TTC549 (cell line): ENCODE measurements around the gene SLC7A6OS.

ENCODE experiments used
- FAIRE-seq: peaks from 2 replicates; lab custom pipeline; 2012; peaks lifted over from hg19 to GRCh38; lab: Jason Lieb, UNC

Gene SLC7A6OS

DNA sequence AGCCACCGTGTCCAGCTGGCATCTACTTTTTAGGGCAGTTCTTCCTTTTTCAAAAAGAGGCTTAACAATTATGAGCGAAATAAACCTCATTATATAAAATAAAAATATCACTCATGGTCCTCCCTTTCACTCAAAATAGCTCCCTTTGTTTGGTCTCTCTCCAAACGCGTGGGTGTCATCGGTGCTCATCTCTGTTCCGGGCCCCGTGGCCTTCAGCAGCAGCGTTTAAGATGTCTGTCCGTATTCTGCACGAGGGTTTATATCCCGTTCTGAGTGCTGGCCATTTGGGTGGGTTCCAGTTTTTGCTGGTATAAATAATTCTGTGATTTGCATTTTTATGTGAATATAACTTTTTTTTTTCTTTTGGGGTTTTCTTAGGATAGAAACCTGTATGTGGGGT lies 33.5 kb upstream of the SLC7A6OS start:
- no peak for FAIRE-seq

DNA sequence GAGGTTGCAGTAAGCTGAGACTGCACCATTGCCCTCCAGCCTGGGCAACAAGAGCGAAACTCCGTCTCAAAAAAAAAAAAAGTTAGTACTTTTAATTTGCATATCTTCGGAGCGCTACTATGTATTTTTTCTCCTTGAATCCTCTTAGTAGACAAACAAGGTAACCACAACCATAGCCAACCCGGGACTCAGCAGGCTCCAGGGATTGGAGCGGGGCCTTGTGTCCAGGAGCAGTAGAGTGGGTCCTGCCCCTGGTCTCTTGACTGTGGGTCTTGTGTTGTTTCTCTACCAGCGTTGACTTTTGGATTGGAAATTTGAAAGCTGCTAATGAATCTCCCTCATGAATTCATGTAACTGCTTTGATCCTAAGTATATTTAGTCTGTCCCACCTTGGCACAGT lies 32.4 kb upstream of the SLC7A6OS start:
- no peak for FAIRE-seq

DNA sequence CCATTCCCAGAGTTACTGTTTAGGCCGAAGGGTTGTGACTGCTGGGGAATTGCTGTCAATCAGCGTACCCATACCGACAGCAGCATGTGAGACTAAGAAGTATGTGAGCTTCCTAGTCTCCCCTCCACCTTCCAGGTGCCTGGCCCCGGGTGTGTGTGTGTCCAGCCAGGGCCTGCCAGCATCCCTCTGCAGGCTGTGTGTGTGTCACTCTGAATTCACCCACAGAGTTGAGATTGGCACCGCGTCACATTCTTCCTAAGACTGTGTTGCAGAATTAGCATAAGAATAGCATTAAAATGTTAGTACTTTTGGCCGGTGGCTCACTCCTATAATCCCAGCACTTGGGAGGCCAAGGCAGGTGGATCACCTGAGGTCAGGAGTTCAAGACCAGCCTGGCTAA lies 31.9 kb upstream of the SLC7A6OS start:
- FAIRE-seq: no peak

DNA sequence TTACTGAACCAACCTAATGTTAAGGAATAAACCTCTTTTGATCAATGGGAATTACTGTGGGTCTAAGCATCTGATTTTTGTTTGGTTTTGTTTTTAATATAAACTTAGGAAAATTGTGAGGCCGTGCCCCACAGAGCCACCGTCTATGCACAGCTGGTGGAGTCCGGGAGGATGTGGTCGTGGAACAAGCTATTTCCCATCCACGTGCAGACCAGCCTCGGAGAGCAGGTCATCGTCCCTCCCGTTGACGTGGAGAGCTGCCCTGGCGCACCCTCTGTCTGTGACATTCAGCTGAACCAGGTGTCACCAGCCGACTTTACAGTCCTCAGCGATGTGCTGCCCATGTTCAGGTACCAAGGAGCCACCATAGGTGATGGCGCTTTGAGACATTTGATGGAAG lies 28.5 kb upstream of the SLC7A6OS start:
- FAIRE-seq: no peak

DNA sequence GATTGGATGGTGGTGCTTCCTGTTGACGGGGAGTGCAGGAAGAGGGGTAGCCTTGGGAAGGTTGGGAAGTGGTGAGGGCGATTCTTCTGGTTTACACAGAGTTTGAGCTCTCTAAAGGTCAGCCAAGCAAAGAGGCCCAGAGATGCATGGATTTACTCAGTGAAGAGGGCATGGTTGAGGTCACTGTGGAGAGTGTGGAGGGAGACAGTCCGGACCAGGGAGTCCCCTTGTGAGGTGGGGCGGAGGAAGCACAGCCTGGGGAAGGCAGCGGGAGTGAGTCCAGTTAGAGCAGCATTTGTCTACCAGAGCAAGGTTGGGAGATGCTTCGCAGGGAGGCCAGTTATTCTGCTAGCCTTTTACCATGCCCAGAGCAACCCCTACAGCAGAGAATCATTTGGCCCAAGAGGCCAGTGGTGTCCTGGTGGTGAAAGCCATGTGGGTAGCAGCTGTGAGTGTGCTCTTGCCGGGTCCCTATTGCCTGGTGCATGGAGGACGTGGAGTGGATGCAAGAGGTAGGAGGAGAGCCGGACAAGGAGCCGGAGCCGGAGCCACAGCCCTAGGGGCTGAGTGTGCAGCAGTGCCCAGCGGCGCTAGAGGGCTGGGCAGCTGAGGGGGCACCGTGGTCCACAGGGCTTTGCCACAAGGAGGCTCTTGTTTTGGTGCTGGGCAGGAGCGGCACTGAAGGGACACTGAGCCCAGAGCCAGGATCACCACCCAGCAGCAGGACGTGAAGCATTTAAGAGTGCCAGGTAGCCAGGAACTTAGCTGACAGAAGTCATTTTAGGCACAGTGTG lies 27.8 kb upstream of the SLC7A6OS start:
- FAIRE-seq: no peak

DNA sequence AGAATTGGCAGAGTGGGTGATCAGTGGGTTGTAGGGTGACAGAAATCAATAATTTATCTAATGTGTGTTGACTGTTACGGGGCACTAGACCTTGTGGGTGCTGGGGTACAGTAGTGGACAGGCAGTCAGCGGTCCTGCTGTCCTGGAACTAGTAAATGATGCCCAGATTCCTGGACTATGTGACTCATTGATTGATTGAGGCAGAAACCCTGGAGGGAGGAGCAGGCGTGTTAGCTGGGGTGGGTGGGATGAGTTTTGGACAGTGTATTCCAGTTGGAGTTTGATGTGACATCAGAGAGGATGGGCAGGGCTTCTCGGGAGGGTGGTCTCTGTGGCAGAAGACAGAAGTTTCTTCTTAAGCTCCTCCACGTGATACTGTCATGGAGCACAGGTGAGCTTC lies 24.4 kb upstream of the SLC7A6OS start:
- no peak for FAIRE-seq

DNA sequence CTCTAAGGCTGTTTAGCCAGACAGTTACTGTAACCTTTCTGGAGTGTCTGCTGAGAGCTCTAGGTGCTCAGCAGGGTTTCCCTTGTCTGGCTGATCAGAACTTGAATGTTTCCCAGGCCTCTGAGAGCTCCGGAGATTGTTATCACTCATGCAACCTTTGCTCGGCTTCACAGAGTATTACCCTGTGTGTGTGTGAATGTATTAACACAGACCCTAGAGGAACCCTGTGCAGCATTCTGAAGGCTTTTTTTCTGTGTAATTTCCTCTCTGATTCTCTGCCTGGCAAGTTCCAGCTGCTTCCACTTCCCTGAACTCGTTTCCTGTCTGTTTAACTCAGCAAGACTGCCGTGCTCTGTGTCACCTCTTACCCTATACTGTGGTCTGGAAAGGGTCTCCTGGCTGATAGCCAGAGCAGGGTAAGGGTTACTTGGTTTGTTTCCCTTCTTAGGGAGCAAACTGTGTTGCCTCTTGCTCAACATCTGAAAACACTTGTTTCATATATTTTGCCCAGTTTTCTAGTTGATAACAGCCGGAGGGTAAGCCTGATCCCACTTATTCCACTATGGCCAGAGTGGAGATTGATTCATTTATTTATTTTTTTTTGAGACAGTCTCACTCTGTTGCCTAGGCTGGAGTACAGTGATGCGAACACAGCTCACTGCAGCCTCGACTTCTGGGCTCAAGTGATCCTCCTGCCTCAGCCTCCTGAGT lies 21.8 kb upstream of the SLC7A6OS start:
- no peak for FAIRE-seq

DNA sequence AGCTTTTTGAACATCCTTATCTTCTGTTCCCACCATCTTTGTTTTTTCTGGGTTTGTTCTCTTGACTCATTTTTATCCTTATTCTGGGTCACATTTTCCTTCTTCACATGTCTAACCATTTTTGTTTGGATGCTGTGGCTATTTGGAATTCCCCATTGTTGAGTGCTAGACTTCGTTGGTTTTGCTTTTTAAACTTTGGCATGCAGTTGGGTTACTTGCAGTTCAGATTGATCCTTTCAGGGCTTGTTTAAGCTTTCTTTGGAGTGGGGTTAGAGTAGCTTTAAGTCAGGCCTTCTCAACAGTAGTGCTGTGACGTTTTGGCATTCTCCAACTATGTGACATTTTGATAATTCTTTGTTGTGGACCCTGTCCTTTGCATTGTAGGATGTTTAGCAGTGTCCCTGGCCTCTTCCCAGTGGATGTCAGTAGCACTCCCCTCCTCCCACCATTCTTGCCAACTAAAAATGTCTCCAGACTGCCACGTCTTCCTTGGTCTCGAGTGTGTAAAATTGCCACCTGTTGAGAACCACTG lies 21.2 kb upstream of the SLC7A6OS start:
- FAIRE-seq: no peak

DNA sequence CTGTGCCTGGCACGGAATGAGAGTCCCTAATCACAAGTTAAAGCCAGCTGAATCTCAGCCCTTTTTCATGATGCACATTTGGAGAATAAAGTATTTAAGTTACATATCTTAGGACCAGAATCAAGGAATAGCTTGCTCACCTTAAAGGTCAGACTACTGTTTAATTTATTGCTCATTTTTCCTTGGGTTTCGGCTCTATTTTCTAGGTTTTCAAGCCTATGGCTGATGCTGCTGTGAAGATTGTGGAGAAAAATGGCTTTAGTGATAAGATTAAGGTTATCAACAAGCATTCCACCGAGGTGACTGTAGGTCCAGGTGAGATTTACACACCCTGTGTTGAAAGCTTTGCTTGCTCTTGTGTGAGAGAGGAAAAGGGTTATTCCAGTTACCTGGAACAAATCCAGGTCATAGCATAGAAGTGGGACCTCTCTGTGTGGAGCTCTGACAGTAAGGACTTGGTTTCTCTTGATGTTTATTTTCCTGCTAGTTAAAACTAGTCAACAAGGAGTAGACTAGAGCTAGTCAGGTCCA lies 18.2 kb upstream of the SLC7A6OS start:
- no peak for FAIRE-seq

DNA sequence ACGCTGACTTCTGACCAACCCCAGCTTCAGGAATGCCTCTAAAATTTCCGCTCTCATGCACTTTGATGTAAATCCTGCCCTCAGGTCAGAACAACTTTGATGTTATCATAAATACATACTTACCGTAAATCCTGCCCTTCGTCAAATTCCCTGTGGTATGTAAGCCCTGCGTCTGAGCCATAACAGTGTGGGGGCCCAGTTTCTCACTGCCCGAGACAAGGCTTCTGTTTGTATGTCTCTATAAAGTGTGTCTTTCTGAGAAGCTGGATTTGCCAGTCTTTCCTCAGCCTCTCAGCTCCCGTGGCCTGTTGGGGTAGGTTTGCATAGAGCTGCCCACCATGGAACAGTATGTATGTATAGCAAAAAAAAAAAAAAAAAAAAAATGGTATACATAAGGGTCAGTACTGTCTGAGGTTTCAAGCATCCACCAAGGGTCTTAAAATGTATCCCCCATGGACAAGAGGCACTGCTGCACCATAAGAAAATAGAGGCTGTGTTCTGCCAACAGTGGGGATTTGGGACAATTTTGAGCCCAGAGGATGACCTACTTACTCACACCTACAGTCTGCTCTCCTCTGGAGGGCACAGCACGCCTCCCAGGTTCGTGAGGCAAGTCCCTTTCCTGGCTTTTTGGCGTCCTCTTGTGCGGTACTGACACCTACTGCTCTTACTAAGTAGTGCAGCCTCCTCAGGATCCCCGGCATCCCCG lies 17.6 kb upstream of the SLC7A6OS start:
- no peak for FAIRE-seq

DNA sequence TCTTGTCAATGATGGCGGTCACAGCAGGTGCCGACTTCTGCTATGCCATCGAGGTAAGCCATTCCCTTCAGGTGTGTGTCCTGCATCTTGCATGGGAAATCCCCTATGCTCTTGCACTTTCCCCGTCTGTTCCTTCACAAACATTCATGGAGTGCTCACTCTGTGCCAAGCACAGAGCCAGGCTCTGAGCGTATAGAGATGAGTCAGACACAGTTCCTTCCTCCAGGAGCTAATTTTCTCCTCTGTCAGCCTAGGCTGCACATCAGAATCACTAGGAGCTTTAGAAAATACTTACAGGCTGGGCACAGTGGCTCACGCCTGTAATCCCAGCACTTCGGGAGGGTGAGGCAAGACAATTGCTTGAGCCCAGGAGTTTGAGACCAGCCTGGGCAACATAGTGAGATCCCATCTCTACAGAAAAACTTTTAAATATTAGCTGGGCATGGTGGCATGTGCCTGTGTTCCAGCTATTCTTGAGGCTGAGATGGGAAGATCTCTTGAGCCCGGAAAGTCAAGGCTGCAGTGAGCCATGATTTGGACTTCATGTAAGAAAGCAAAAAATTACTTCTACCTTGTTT lies 14.1 kb upstream of the SLC7A6OS start:
- FAIRE-seq: no peak

DNA sequence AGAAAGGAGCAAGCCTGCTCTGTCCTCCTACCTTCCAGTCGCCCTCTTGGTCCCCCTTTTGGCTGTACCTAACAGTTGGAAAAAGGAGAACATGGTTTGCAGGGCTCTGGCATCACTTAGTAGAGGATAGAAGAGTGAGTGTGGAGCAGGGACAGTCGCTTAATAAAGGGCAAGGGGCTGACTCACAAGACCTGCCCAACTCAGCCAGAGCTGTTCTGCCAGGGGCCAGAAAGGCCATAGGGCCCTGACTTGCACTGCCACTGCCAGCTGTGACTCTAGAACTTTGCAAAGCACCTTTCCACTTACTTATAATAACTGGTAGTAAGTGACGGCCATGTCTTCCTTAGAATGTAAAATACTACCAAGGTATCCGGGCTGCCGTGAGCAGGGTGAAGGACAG lies 13.6 kb upstream of the SLC7A6OS start:
- no peak for FAIRE-seq

DNA sequence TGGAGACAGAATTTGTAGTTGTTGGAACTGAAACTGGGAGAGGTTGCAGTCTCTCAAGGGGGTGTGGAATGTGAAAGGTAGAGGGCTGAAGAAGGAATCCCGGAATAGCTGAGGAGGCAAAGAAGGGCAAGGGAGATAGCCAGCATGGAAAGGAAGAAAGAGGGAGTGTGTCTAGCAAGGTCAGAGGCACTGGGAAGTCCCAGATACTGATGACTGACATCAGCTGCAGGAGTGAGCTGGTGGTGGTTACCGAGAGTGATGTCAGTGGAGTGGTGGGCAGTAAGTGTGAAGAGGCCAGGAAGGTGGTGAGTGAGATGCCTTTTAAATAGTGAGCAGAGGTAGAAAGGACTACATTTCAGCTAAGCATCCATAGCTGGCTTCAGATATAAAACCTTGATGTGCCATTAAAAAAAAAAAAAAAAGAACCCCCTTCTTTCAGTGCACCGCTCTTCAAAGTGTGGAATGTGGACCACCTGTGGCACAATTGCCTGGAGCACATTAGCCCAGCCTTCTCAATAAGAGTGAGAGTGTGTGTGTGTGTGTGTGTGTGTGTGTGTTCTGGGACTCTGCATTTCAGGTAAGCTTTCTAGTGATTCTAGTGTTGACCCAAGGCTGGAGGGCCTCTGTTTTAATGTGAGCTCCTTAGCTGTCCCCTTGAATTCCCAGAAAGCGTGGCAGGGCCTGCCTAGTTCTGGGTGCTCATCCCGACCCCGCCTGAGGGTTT lies 8.6 kb upstream of the SLC7A6OS start:
- no peak for FAIRE-seq

DNA sequence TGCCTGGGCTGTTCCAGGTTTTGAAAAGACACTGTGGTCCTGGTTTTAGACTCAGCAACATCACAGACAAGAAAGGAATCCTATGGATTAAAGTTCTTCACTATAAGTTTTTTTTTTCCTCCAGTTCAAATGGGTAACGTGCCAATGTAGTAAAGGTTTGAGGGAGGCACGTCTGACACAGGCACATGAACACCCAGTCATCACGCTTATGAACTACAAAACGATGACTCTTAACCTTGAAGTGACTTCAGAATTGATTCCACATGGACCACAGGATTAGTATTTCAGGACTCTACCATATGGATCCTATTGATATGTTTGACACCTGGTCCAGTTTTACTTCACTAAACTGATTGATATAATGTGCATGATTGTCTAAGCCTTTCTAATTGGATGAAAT lies 2.4 kb upstream of the SLC7A6OS start:
- no peak for FAIRE-seq

DNA sequence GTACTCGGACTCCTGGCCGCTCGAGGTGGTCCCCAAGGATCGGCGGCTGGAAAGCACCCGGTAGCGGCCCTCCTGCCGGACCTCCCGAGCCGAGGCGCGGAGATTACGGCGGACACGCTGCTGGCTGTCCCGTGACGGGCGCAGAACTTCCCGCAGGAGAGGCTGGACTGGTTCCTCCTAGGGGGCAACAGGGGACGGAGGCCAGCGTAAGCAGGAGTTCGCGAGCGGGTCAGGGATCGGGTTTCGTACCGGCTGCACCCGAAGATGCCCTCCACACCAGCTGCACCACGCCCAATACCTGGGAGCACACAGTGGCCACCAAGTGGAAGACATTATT lies 341 bp downstream of the SLC7A6OS start:
- FAIRE-seq: no peak

DNA sequence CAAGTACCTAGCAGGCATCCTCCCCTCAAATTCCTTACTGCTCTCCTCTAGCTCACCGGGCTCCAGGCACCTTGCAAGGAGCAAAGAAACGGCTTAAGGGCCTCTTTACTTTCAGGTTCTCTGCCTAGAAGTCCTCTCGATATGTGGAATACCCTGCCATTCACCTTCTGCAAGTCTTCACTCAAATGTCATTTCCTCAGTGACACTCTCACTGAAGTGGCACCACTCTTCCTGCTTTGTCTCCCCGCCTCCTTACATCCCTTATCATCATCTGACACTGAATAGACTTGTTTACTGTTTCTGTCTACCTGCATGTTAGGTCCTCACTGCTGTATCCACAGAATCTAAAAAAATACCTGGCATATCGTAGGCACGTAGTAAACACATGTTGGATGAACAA lies 947 bp downstream of the SLC7A6OS start:
- no peak for FAIRE-seq

DNA sequence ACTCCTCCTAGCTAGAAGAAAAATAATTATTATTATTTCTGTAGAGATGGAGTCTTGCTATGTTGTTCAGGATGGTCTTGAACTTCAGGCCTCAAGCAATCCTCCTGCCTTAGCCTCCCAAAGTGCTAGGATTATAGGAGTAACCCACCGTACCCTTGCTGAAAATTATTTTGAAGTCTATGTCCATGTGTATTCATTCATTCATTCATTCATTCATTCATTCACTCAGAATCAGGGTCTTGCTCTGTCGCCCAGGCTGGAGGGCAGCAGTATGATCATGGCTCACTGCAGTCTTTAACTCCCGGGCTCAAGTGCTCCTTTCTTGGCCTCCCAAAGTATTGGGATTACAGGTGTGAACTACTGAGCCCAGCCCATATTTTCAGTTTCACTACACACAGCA lies 4.1 kb downstream of the SLC7A6OS start:
- no peak for FAIRE-seq

DNA sequence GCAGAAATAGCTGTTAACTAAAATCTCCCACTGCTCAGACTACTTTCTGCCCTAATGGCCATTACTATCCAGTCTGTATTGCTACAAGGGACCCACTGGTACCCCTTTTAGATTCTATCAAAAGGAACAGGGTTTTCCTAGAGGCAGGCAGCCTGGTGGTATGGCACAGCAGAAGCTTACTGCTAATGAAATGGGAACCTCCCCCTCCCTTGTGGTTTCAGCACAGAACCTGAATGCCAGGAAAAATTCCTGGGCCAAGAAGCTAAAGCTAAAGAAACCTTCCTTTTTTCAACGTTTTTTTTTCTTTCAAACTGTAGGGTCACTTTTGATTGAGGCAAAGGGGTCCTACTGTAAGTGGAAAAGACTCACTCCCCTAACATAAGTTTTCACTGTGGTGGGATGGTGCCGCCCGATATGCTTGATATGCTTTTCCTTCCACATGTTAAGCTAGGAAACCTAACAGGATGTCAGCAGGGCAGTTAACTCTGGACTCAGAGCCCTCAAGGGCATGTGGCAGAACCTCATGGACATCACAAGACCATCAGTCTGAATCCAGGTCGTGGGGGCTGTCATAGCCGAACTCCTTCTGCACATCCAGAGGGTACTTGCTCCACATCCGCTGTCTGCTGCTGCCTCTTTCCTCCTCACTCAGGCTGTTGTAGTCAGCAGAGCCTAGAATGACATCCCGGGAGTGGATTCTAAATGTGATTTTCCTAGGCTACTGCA lies 9.8 kb downstream of the SLC7A6OS start:
- FAIRE-seq: no peak

DNA sequence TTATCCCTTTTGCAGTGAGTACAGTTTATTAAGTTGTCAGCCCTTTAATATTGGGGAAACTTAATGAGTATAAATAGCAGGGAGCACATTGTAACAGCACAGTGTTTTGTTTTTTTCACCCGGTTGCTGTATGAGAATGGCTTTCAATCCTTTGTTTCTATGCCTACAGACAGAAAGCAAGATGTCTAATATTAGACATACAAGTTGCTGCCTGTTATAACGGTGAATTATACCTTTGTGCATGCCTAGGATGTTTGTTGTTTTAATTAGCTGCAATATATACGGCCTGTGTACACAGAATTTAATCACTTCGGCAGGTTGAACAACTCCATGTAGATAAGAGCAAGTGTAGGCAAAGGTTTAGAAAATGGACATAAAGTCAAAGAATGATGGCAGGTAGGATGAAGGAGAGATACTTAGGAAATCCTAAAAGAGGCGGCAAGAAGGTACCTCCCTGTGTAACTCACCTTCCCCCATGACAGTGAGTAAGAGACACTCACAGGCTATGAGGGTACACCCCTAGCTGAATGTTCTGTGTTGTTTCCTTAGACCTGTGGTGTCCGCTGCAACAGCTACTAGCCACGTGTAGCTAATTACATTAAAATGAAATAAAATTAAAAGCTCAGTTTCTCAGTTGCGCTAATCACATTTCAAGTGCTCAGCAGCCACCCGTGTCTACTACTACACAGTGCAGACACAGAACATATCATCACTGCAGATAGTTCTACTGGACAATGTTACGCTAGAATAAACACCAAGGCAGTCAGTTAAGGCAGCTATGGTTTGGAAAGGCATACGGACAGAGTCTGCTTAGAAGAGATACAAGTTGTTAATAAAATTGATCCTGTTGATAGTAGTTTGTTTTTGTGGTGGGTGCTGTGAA lies 10.9 kb downstream of the SLC7A6OS start:
- FAIRE-seq: no peak

DNA sequence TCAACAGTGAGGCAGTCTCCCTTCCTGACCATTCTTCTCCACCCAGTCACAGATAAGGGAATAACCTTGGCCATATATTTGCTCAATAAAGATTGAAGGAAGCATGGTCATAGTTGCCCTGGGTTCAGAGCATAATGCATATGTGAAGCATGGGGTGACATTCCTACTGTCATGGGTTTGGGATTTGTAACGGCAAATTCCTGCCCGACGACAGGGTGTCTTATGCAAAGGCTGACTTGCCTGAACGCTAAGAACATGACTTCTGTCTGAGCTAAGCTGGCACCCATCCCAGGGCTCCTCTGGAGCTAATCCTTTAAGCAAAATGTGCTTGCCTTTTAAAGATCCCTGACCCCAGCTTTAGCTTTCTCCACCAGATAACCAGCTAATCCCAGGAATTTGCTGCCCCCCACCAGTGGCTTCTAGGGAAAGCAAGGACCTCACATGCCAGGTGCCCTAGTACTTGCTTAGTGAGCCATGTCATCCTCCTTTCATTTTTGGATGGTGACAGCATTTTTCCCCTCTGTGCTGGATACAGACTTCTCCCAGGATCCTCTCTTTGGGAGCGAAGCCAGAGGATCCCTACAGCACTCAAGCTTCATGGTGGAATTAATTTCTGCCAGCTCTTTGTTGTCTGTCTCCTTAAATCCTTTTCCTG lies 11.7 kb downstream of the SLC7A6OS start:
- no peak for FAIRE-seq
